Measurements from ENCODE around the gene ASXL3. TPM values are rescaled to one million over a fixed set of nuclear protein-coding genes. Genes with fewer than 3 reads are reported as not detected.

The ASXL3 gene
- total RNA-seq, 2 donors from 2014 or later: 2.2 to 7.3 TPM

- no peak overlapping the region for H3K4me3 ChIP-seq
- H3K27ac ChIP-seq: no peak overlapping the region
- no peaks in the 10 kb centered on the region for H3K36me3 ChIP-seq
- H3K4me1 ChIP-seq (ENCODE audit: control insufficient read depth in 1 of 2, low read depth in 2 of 2): no peaks in the 10 kb centered on the region
- no peaks in the 10 kb centered on the region for H3K27me3 ChIP-seq (replicated peaks; ENCODE audit: insufficient read depth)
- no peak for ATAC-seq (ENCODE audit: insufficient number of reproducible peaks, low FRiP score, low read depth)
- DNase-seq (ENCODE audit: low spot score): no peak
- no peaks in the 10 kb centered on the region for H3K9me3 ChIP-seq
- no peak for TF ChIP-seq CTCF (IDR thresholded peaks at IDR 0.05)
Measured at GRCh38 chr18:33670029-33670428, 92.0 kb downstream of the ASXL3 start.

DNA sequence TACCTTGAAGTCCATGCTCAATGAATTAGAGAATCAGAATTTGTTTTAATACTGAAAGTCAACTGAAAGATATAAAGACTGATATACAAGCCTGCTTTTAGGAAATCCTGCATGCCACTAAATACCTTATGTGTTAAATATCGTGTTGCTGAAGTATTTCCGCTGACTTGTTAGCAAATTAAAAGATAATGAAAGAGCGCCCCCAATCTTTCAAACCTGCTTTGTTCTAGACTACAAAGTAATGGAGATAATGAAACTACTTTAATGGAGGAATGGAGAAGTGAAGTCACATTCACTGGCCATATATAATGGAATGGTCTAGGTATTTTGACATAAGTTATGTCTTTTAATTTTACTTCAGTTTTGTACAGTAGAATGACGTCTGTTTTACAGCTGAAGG lies 95.7 kb downstream of the ASXL3 start:
- TF ChIP-seq CTCF (IDR thresholded peaks at IDR 0.05): no peak
- Histone ChIP-seq H3K27me3 (replicated peaks; ENCODE audit: insufficient read depth) (no peaks in the 10 kb centered on the region), H3K4me1 (ENCODE audit: control insufficient read depth in 1 of 2, low read depth in 2 of 2) (no peaks in the 10 kb centered on the region), H3K36me3 (no peaks in the 10 kb centered on the region), H3K9me3 (no peaks in the 10 kb centered on the region), H3K4me3 (no peak overlapping the region), H3K27ac (no peak overlapping the region)
- no peak for DNase-seq (ENCODE audit: low spot score)
- ATAC-seq (ENCODE audit: insufficient number of reproducible peaks, low FRiP score, low read depth): no peak

- no peak for ATAC-seq (ENCODE audit: insufficient number of reproducible peaks, low FRiP score, low read depth)
- no peak for DNase-seq (ENCODE audit: low spot score)
- Histone ChIP-seq H3K27me3 (replicated peaks; ENCODE audit: insufficient read depth) (no peaks in the 10 kb centered on the region), H3K4me3 (no peak overlapping the region), H3K27ac (no peak overlapping the region), H3K9me3 (no peaks in the 10 kb centered on the region), H3K4me1 (ENCODE audit: control insufficient read depth in 1 of 2, low read depth in 2 of 2) (no peaks in the 10 kb centered on the region), H3K36me3 (no peaks in the 10 kb centered on the region)
- no peak for TF ChIP-seq CTCF (IDR thresholded peaks at IDR 0.05)
Measured at GRCh38 chr18:33676593-33676992, 98.6 kb downstream of the ASXL3 start.

DNA sequence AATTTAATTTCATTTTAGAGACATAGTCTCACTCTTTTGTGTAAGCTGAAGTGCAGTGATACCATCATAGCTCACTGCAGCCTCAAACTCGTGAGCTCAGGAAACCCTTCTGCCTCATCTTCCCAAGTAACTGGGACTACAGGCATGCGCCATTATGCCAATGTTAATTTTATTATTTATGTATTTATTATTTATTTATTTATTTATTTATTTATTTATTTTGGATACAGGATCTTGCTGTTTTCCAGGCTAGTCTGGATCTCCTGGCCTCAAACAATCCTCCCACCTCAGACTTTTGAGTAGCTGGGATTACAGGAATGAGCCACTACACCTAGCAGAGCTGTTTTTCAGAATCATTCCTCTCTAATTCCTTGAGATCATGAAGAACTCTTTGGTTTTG lies 99.9 kb downstream of the ASXL3 start:
- no peaks in the 10 kb centered on the region for H3K27me3 ChIP-seq (replicated peaks; ENCODE audit: insufficient read depth)
- no peaks in the 10 kb centered on the region for H3K9me3 ChIP-seq
- DNase-seq (ENCODE audit: low spot score) (no peak), ATAC-seq (ENCODE audit: insufficient number of reproducible peaks, low FRiP score, low read depth) (no peak)
- no peaks in the 10 kb centered on the region for H3K36me3 ChIP-seq
- H3K4me3 ChIP-seq: no peak overlapping the region
- no peak overlapping the region for H3K27ac ChIP-seq
- H3K4me1 ChIP-seq (ENCODE audit: control insufficient read depth in 1 of 2, low read depth in 2 of 2): no peaks in the 10 kb centered on the region
- TF ChIP-seq CTCF (IDR thresholded peaks at IDR 0.05): no peak

DNA sequence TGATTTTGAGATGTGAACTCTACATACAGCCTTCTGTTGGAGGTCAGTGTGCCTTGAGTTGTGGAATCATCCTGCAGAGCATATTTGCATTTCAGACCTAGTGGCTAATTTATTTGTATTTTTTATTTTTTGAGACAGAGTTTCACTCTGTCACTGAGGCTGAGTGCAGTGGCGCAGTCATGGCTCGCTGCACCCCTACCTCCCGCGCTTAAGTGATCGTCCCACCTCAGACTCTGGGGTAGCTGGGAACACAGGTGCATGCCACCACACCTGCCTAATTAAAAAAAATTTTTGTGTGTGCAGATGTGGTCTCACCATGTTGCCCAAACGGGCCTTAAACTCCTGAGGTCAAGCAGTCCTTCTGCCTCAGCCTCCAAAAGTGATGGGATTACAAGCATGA lies 104.4 kb downstream of the ASXL3 start:
- Histone ChIP-seq H3K9me3 (no peaks in the 10 kb centered on the region), H3K36me3 (no peaks in the 10 kb centered on the region), H3K4me1 (ENCODE audit: control insufficient read depth in 1 of 2, low read depth in 2 of 2) (no peaks in the 10 kb centered on the region), H3K27me3 (replicated peaks; ENCODE audit: insufficient read depth) (no peaks in the 10 kb centered on the region), H3K27ac (no peak overlapping the region), H3K4me3 (no peak overlapping the region)
- no peak for DNase-seq (ENCODE audit: low spot score)
- no peak for ATAC-seq (ENCODE audit: insufficient number of reproducible peaks, low FRiP score, low read depth)
- no peak for TF ChIP-seq CTCF (IDR thresholded peaks at IDR 0.05)
